Activated B cell treated with CpG ODN at 0.5 μM for 24 hours (primary cell): ENCODE data around the gene RPL28. TPM values are rescaled to one million over a fixed set of nuclear protein-coding genes. Genes with fewer than 3 reads are reported as not detected.

ENCODE experiments used
- ATAC-seq: fragments of 200-7000 bp; cut with Tn5 transposase; one replicate; pipeline ENCODE4 v1.10.0; 2021; ENCODE audit warnings: low read depth, mild to moderate bottlenecking, moderate library complexity
- CTCF ChIA-PET: fragments of 350-600 bp; sonication (Branson Sonifier 250); formaldehyde crosslinking; loops from one replicate; lab custom pipeline; 2021; ENCODE audit warnings: antibody characterized with exemption; lab: Charles Lee
- POLR2A ChIA-PET: fragments of 350-600 bp; sonication (Branson Sonifier 250); formaldehyde crosslinking; loops from one replicate; lab custom pipeline; 2021; ENCODE audit warnings: antibody characterized with exemption; lab: Charles Lee
- DNase-seq: peaks from one replicate; pipeline ENCODE4 v3.0.0; 2022
- H3K27ac Mint-ChIP-seq: one replicate; pipeline ENCODE4 v1.8.0; 2020; ENCODE audit warnings: mixed read lengths
- H3K27me3 Mint-ChIP-seq: one replicate; pipeline ENCODE4 v1.8.0; 2021; ENCODE audit warnings: mixed read lengths
- H3K36me3 Mint-ChIP-seq: one replicate; pipeline ENCODE4 v1.8.0; 2021; ENCODE audit warnings: low read depth, mixed read lengths
- H3K4me1 Mint-ChIP-seq: one replicate; pipeline ENCODE4 v1.8.0; 2021; ENCODE audit warnings: mixed read lengths
- H3K4me3 Mint-ChIP-seq: one replicate; pipeline ENCODE4 v1.8.0; 2020; ENCODE audit warnings: mild to moderate bottlenecking, mixed read lengths
- H3K9me3 Mint-ChIP-seq: one replicate; pipeline ENCODE4 v1.8.0; 2020; ENCODE audit warnings: mixed read lengths
- intact Hi-C: fragments of 100-400 bp; cut with micrococcal nuclease; formaldehyde crosslinking; loops from one replicate; pipeline ENCODE4 v1.15.1; 2024
- total RNA-seq: library from RNA; stranded (reverse); gene quantifications from 2 replicates; pipeline ENCODE4 v1.2.3, GENCODE V29; 2022
- TF ChIP-seq, protein P1 (sequence below): fragments of 200-600 bp; IDR thresholded peaks from one replicate; pipeline ENCODE4 v1.8.0; 2022; ENCODE audit warnings: antibody characterized with exemption, mild to moderate bottlenecking

RPL28 gene
- total RNA-seq, 1 donor from 2014 or later: 3,790 TPM

GRCh38 chr19:55373306-55373992 lies 12.3 kb upstream of the RPL28 start:
- ChIA-PET CTCF (no interaction called here), POLR2A (interaction anchor here (1.5 to 2.1 kb wide), 2 partner anchors 11 to 34 kb away, joined by 4 to 7 read pairs; partner anchors contain the start of genes KMT5C and TMEM238)
- H3K27me3 Mint-ChIP-seq: peaks cover 39% of the 10 kb centered on the region
- no peaks in the 10 kb centered on the region for H3K36me3 Mint-ChIP-seq
- no peak overlapping the region for H3K27ac Mint-ChIP-seq
- H3K9me3 Mint-ChIP-seq: no peaks in the 10 kb centered on the region
- peaks cover 14% of the 10 kb centered on the region for H3K4me1 Mint-ChIP-seq
- ATAC-seq: no peak
- TF ChIP-seq, protein P1, sequence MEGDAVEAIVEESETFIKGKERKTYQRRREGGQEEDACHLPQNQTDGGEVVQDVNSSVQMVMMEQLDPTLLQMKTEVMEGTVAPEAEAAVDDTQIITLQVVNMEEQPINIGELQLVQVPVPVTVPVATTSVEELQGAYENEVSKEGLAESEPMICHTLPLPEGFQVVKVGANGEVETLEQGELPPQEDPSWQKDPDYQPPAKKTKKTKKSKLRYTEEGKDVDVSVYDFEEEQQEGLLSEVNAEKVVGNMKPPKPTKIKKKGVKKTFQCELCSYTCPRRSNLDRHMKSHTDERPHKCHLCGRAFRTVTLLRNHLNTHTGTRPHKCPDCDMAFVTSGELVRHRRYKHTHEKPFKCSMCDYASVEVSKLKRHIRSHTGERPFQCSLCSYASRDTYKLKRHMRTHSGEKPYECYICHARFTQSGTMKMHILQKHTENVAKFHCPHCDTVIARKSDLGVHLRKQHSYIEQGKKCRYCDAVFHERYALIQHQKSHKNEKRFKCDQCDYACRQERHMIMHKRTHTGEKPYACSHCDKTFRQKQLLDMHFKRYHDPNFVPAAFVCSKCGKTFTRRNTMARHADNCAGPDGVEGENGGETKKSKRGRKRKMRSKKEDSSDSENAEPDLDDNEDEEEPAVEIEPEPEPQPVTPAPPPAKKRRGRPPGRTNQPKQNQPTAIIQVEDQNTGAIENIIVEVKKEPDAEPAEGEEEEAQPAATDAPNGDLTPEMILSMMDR: no peak
- no peak overlapping the region for H3K4me3 Mint-ChIP-seq
- DNase-seq: no peak
- intact Hi-C loops: no loop called here

DNA sequence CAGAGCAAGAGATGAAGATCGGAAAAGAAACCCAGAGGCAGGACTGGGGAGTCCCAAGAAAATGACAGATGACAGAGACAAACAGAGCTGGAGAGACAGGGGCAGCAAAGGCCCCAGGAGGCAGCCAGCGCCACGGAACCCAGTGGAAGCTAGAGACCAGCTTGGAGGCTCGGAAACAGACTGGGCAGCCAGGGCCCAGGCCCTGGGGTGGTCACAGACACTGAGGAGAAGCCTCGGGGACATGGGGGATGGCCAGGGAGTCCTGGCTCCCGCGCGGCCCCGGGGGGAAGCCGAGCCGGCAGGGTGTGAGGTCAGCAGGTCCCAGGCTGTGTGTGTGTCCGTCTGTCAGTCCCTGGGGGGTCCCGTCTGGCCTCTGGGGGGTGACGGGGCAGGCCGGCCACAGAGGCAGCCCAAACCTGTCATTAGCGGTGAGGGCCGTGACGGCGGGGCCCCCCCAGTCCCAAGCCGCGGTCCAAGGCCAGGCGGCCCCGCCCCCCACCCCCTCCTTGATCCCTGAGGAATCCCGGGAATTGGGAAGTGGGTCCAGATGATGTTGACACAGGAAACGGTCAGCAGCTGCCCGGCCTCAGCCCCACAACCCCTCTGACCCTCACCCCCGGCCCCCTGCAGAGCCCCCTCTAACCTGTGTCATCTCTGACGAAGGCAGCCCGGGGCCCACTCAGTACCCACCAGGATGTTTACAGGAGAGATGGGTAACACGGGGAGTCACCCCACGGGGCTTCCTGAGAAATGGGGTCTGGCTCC lies 11.6 kb upstream of the RPL28 start:
- Mint-ChIP-seq H3K4me3 (no peak overlapping the region), H3K36me3 (no peaks in the 10 kb centered on the region), H3K27ac (no peak overlapping the region), H3K27me3 (peaks cover 39% of the 10 kb centered on the region), H3K4me1 (peaks cover 14% of the 10 kb centered on the region), H3K9me3 (no peaks in the 10 kb centered on the region)
- TF ChIP-seq, protein P1: no peak
- intact Hi-C loops: no loop called here
- ChIA-PET CTCF (no interaction called here), POLR2A (no interaction called here)
- ATAC-seq (no peak), DNase-seq (no peak)

- H3K27ac Mint-ChIP-seq: no peak within 1 kb of the TSS
- DNase-seq: no peak
These were observed 9.3 kb upstream of the RPL28 start, which contains the start of gene TMEM190 for GRCh38 chr19:55376241-55376933. Gene TMEM190 (plus strand): TSS chr19:55376826. CDS start chr19:55376854, 28 bp downstream.

GRCh38 chr19:55377356-55378131 lies 8.2 kb upstream of the RPL28 start:
- Mint-ChIP-seq H3K9me3 (no peaks in the 10 kb centered on the region), H3K4me3 (no peak overlapping the region), H3K27ac (no peak overlapping the region), H3K27me3 (peaks cover 18% of the 10 kb centered on the region), H3K36me3 (no peaks in the 10 kb centered on the region), H3K4me1 (peaks cover 6% of the 10 kb centered on the region)
- DNase-seq: no peak
- no peak for ATAC-seq
- ChIA-PET POLR2A (no interaction called here), CTCF (no interaction called here)
- intact Hi-C loops: no loop called here
- TF ChIP-seq, protein P1: no peak

More at GRCh38 chr19:55376241-55376933, 9.3 kb upstream of the RPL28 start, which contains the start of gene TMEM190:
- no peak for ATAC-seq
- no peaks in the 10 kb centered on the region for H3K9me3 Mint-ChIP-seq
- TF ChIP-seq, protein P1: no peak
- no peak within 1 kb of the TSS for H3K4me3 Mint-ChIP-seq
- no peaks in the 10 kb centered on the region for H3K36me3 Mint-ChIP-seq
- POLR2A ChIA-PET: no interaction called here
- intact Hi-C loops: no loop called here
- H3K4me1 Mint-ChIP-seq: peaks cover 6% of the 10 kb centered on the region
- CTCF ChIA-PET: no interaction called here
- H3K27me3 Mint-ChIP-seq: peaks cover 25% of the 10 kb centered on the region
